Cortex of kidney (tissue), 1 donor: ENCODE measurements around the gene CLASP2.

Experiments
- DNase-seq: peaks from one replicate; lab custom pipeline; 2025; lab: John Stamatoyannopoulos, UW

The CLASP2 gene

GRCh38 chr3:33636125-33636850 is 81.8 kb downstream of the CLASP2 start:
- no peak for DNase-seq

- no peak for DNase-seq
Observed at GRCh38 chr3:33634262-33634661, 83.8 kb downstream of the CLASP2 start.

- DNase-seq: no peak
Observed at GRCh38 chr3:33629219-33629618, 88.8 kb downstream of the CLASP2 start.

DNA sequence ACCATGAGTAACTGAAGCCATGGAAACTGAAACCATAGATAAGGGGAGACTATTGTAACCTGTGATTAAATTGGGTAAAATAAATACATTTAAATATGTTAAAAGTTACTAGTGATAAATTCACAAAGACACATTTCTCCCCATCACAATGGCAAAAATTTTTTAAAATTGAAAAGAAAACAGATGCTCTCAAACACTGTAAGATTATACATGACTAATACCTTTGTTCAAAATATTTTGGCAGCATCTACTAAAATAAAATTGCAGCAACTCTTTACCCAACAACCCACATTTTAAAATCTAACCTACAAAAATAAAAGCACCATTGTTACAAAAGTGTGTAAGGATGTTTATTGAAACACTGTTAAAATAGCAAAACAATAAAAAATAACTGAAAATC is 93.3 kb downstream of the CLASP2 start:
- DNase-seq: no peak

GRCh38 chr3:33613041-33613440 is 105.0 kb downstream of the CLASP2 start:
- DNase-seq: no peak

- DNase-seq: no peak
Observed at GRCh38 chr3:33612607-33613006, 105.4 kb downstream of the CLASP2 start.

- DNase-seq: no peak
Observed at GRCh38 chr3:33602829-33603228, 115.2 kb downstream of the CLASP2 start.

DNA sequence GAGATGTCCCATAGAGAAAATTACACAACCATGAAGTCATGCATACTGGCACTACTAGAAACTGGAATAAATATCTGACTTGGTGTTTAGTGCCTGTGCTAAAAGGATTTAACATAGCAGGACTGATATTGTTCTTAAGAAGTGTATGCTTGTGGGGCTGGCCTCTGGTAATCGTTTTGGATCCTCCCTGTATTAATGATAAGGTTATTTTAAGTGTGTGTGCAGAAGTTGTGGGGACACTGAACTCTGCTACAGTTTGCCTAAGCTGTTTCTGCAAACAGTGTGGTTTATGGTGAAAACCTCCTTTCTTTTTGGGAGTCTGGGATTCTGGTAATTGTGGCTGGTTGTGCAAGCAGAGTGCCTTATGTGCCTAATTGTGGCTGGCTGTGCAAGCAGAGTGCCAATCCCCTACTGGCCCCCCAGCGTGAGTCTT is 120.8 kb downstream of the CLASP2 start:
- no peak for DNase-seq

DNA sequence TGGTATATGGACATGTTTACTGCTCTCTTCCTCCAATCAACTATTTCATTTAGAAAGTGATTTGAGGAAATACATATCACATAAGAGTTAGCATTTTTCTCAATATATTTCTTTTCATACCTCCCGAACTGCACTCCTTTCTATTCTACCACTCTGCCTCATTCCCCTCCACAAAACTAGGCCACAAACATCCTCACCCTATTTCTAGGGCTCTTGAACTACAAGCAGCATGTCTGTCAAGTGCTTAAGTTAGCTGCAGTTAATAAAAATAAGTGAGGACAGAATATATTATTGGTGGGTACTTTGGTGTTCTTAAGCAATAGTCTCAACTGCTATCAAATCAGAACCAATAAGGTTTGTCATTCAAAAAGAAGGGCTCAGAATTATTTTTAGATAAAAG is 125.1 kb downstream of the CLASP2 start:
- DNase-seq: no peak

- no peak for DNase-seq
Observed at GRCh38 chr3:33590541-33590940, 127.5 kb downstream of the CLASP2 start.

DNA sequence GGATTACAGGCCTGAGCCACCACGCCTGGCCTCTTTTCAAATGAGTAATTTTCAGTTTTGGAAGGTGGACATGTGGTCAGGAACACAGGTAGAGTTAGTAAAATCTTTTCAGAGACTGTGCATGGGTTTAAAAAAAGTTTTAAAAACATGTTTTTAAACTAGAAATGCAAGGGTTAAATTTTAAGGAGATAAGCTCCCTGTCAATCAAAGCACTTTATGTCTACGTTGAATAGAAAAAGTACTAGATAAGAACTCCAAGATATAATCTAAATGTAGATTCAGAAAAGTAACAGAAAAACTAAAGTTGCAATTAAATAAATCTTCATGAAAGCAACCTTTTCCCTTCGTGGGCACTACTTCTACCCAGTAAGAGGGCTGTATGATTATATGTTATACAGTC is 131.7 kb downstream of the CLASP2 start:
- DNase-seq: no peak

GRCh38 chr3:33582234-33582633 is 135.8 kb downstream of the CLASP2 start:
- DNase-seq: no peak

- no peak for DNase-seq
Observed at GRCh38 chr3:33581666-33582065, 136.4 kb downstream of the CLASP2 start.

DNA sequence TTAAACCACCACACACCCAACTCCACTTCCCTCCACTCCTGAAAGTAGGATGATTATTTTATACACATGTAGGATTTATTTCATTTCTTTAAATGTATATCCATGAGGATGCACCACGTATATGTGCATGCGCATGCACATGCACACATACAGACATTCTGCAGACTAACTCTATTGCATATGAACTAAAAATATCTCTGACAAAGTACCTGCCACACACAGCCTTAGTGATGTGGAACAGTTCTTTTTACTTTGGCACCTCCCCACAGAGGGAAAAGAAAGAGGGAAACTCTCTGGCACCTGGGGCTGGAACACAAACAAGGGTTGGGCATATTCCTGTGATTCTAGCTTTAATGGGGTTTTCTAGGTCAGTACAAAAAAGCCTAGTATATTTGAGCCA is 138.2 kb downstream of the CLASP2 start:
- DNase-seq: no peak

GRCh38 chr3:33579178-33579510 is 138.9 kb downstream of the CLASP2 start:
- DNase-seq: no peak

DNA sequence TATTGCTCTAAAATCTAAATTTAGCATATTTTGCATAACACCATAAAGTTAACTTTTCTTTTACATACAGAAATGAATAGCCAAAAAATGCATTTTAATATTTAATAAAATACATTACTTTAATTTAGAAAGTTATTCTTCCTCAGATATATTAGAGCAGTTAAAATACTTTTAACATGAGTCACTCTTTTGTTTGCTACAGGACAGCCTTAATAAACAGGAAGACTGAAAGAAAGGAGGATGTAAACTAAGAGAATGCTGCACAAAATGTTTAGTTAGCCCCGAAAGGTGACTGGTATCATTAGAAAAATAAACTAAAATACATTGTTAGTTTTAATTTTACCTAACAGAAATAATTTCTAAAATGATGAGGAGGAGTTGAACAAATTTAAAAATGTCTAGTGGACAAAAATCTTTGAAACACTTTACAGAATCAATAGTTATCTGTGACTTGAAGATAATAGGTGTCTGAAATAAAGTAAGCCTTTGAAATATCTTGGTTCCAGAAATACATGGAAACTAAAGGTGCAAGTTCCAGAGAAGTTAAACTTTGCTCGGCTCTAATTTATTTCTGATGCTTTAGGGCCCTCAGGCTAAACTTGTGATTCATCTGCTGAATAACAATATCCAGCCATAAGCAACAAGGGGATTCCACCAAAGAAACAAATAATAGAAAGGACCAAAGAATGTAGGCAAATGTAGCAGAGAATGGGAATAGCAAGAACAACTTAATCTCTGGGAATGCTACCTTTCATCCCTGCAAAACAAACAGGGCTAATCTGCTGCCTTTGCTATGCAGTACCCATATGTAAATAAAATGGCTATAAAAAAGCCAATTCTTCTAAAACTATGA is 139.5 kb downstream of the CLASP2 start:
- no peak for DNase-seq

DNA sequence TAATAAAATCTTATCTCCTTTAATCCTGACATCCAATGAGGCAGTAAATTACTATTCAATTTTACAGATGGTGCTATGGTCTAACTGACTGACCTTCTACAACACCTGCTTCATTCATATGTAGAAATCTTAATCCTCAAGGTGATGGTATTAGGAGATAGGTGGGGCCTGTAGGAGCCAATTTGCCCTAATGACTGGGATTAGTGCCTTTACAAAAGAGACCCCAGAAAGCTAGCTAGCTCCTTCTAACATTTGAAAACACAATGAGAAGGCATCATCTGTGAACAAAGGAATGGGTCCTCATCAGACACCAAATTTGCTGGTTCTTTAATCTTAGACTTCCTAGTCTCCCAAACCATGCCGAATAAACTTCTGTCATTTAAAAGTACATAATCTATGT is 140.5 kb downstream of the CLASP2 start:
- DNase-seq: no peak

GRCh38 chr3:33577173-33577572 is 140.9 kb downstream of the CLASP2 start:
- DNase-seq: no peak

- no peak for DNase-seq
Observed at GRCh38 chr3:33575311-33575710, 142.7 kb downstream of the CLASP2 start.

- DNase-seq: no peak
Observed at GRCh38 chr3:33557829-33558228, 160.2 kb downstream of the CLASP2 start.

- no peak for DNase-seq
Observed at GRCh38 chr3:33557279-33557678, 160.8 kb downstream of the CLASP2 start.

DNA sequence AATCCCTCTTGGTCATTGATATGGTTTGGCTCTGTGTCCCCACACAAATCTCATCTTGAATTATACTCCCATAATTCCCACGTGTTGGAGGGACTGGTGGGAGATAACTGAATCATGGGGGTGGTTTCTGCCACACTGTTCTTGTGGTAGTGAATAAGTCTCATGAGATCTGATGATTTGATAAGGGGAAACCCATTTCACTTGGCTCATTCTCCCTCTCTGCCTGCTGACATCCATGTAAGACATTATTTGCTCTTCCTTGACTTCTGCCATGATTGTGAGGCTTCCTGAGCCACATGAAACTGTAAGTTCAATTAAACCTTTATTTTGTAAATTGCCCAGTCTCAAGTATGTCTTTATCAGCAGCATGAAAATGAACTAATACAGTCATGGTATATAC is 171.0 kb downstream of the CLASP2 start:
- DNase-seq: no peak

- DNase-seq: no peak
Observed at GRCh38 chr3:33544126-33544525, 173.9 kb downstream of the CLASP2 start.

- no peak for DNase-seq
Observed at GRCh38 chr3:33543601-33544000, 174.5 kb downstream of the CLASP2 start.
